WTC11 (cell line): ENCODE measurements around the gene PRUNE2. TPM values are rescaled to one million over a fixed set of nuclear protein-coding genes. Genes with fewer than 3 reads are reported as not detected.

Experiments used
- ATAC-seq: fragments of 200-7000 bp; cut with Tn5 transposase; 2 replicates; pipeline ENCODE4 v1.10.0; 2021; ENCODE audit warnings: mild to moderate bottlenecking, moderate library complexity
- CTCF ChIA-PET: fragments of 300-600 bp; sonication (Branson Sonifier 250); formaldehyde crosslinking; loops from one replicate; lab custom pipeline; 2021; ENCODE audit warnings: antibody characterized with exemption; lab: Charles Lee
- POLR2A ChIA-PET: fragments of 350-600 bp; sonication (Branson Sonifier 250); formaldehyde crosslinking; loops from one replicate; lab custom pipeline; 2021; ENCODE audit warnings: antibody characterized with exemption; lab: Charles Lee
- DNase-seq: peaks from one replicate; pipeline ENCODE4 v3.0.0; 2021; ENCODE audit warnings: low spot score
- H3K27ac Mint-ChIP-seq: 2 replicates; pipeline ENCODE4 v1.8.0; 2021; ENCODE audit warnings: mixed read lengths
- H3K27me3 Mint-ChIP-seq: 2 replicates; pipeline ENCODE4 v1.8.0; 2021; ENCODE audit warnings: low read depth, mild to moderate bottlenecking, moderate library complexity, mixed read lengths
- H3K36me3 Mint-ChIP-seq: 2 replicates; pipeline ENCODE4 v1.8.0; 2021; ENCODE audit warnings: mixed read lengths
- H3K4me1 Mint-ChIP-seq: 2 replicates; pipeline ENCODE4 v1.8.0; 2022; ENCODE audit warnings: mixed read lengths
- H3K4me3 Mint-ChIP-seq: 2 replicates; pipeline ENCODE4 v1.8.0; 2021; ENCODE audit warnings: mild to moderate bottlenecking, moderate library complexity, mixed read lengths
- H3K9me3 Mint-ChIP-seq: 2 replicates; pipeline ENCODE4 v1.8.0; 2021; ENCODE audit warnings: mixed read lengths
- AR ChIP-seq: fragments of 250-450 bp; sonication (Bioruptor Pico); IDR thresholded peaks from 2 replicates; pipeline ENCODE4 v1.9.0; 2021; ENCODE audit warnings: mild to moderate bottlenecking
- ATF3 ChIP-seq: sonication (generic); formaldehyde crosslinking; conservative IDR thresholded peaks from 2 replicates; pipeline ENCODE4 v1.8.1; 2022; ENCODE audit warnings: mild to moderate bottlenecking, missing genetic modification reagents
- CREB1 ChIP-seq: sonication (generic); formaldehyde crosslinking; IDR thresholded peaks from 2 replicates; pipeline ENCODE4 v1.8.0; 2023; ENCODE audit warnings: mild to moderate bottlenecking, missing genetic modification reagents
- E2F1 ChIP-seq: sonication (generic); formaldehyde crosslinking; IDR thresholded peaks from 2 replicates; pipeline ENCODE4 v1.8.0; 2022; ENCODE audit warnings: mild to moderate bottlenecking, missing genetic modification reagents
- FOXK1 ChIP-seq: sonication (generic); formaldehyde crosslinking; IDR thresholded peaks from 2 replicates; pipeline ENCODE4 v1.8.0; 2022; ENCODE audit warnings: mild to moderate bottlenecking, moderate library complexity, missing genetic modification reagents
- FOXP1 ChIP-seq: sonication (generic); formaldehyde crosslinking; IDR thresholded peaks from 2 replicates; pipeline ENCODE4 v1.8.0; 2022; ENCODE audit warnings: missing genetic modification reagents, mild to moderate bottlenecking, moderate library complexity, borderline replicate concordance
- FOXP4 ChIP-seq: sonication (generic); formaldehyde crosslinking; IDR thresholded peaks from 2 replicates; pipeline ENCODE4 v1.8.0; 2022; ENCODE audit warnings: mild to moderate bottlenecking, missing genetic modification reagents
- IRF1 ChIP-seq: sonication (generic); formaldehyde crosslinking; IDR thresholded peaks from 2 replicates; pipeline ENCODE4 v1.8.0; 2023; ENCODE audit warnings: missing genetic modification reagents
- PRDM15 ChIP-seq: sonication (generic); formaldehyde crosslinking; IDR thresholded peaks from 2 replicates; pipeline ENCODE4 v1.8.0; 2022; ENCODE audit warnings: missing genetic modification reagents
- PRRX2 ChIP-seq: fragments of 250-450 bp; sonication (Bioruptor Pico); IDR thresholded peaks from 2 replicates; pipeline ENCODE4 v1.8.0; 2021; ENCODE audit warnings: mild to moderate bottlenecking
- ZMAT4 ChIP-seq: fragments of 250-450 bp; sonication (Bioruptor Pico); IDR thresholded peaks from 2 replicates; pipeline ENCODE4 v1.9.0; 2021; ENCODE audit warnings: mild to moderate bottlenecking
- ZNF121 ChIP-seq: sonication (generic); formaldehyde crosslinking; IDR thresholded peaks from 2 replicates; pipeline ENCODE4 v1.8.0; 2023; ENCODE audit warnings: missing genetic modification reagents
- ZNF138 ChIP-seq: sonication (generic); formaldehyde crosslinking; conservative IDR thresholded peaks from 2 replicates; pipeline ENCODE4 v1.8.1; 2022; ENCODE audit warnings: mild to moderate bottlenecking, moderate library complexity, missing genetic modification reagents
- ZNF219 ChIP-seq: sonication (generic); formaldehyde crosslinking; IDR thresholded peaks from 2 replicates; pipeline ENCODE4 v1.8.0; 2023; ENCODE audit warnings: missing genetic modification reagents, mild to moderate bottlenecking, borderline replicate concordance
- ZNF416 ChIP-seq: fragments of 250-450 bp; sonication (Bioruptor Pico); IDR thresholded peaks from 2 replicates; pipeline ENCODE4 v1.9.0; 2021; ENCODE audit warnings: mild to moderate bottlenecking, inconsistent platforms
- ZNF671 ChIP-seq: fragments of 250-450 bp; sonication (Bioruptor Pico); IDR thresholded peaks from 2 replicates; pipeline ENCODE4 v1.8.0; 2021; ENCODE audit warnings: mild to moderate bottlenecking
- ZSCAN18 ChIP-seq: fragments of 250-450 bp; sonication (Bioruptor Pico); IDR thresholded peaks from 2 replicates; pipeline ENCODE4 v2.1.2; 2022; ENCODE audit warnings: mild to moderate bottlenecking, moderate library complexity
- total RNA-seq: library from RNA; stranded (reverse); gene quantifications from 3 replicates; pipeline ENCODE4 v1.2.3, GENCODE V29; 2021

PRUNE2 gene
- total RNA-seq, 1 experiment from 2014 or later = 13.1 TPM

- no peaks in the 10 kb centered on the region; the same call in 1 of the 2 replicates for H3K27me3 Mint-ChIP-seq
- no peak overlapping the region for H3K27ac Mint-ChIP-seq
- peaks cover 20% of the 10 kb centered on the region for H3K4me1 Mint-ChIP-seq
- H3K4me3 Mint-ChIP-seq = no peak overlapping the region
- ChIA-PET CTCF (no interaction called here), POLR2A (no interaction called here)
- ATAC-seq (no peak), DNase-seq (no peak)
- TF ChIP-seq ZNF416 (CRISPR knock-in tag) (no peak), AR (no peak), ZNF121 (CRISPR knock-in tag) (no peak), E2F1 (CRISPR knock-in tag) (no peak), ZNF219 (CRISPR knock-in tag) (no peak), CREB1 (CRISPR knock-in tag) (no peak)
- peaks cover 4% of the 10 kb centered on the region for H3K9me3 Mint-ChIP-seq
- peaks cover 2% of the 10 kb centered on the region for H3K36me3 Mint-ChIP-seq
These were observed 25.7 kb downstream of the PRUNE2 start for GRCh38 chr9:76880210-76880609.

- H3K36me3 Mint-ChIP-seq = peaks cover 2% of the 10 kb centered on the region
- H3K27me3 Mint-ChIP-seq = no peaks in the 10 kb centered on the region; the same call in 1 of the 2 replicates
- H3K27ac Mint-ChIP-seq = no peak overlapping the region
- TF ChIP-seq ZNF671 (CRISPR knock-in tag) = no peak
- no peak for TF ChIP-seq ATF3 (CRISPR knock-in tag)
- TF ChIP-seq PRDM15 (CRISPR knock-in tag) = no peak
- ChIA-PET CTCF (no interaction called here), POLR2A (no interaction called here)
- H3K4me1 Mint-ChIP-seq = peaks cover 29% of the 10 kb centered on the region
- H3K9me3 Mint-ChIP-seq = peaks cover 4% of the 10 kb centered on the region
- no peak for ATAC-seq
- H3K4me3 Mint-ChIP-seq = no peak overlapping the region
- DNase-seq = no peak
These were observed 27.0 kb downstream of the PRUNE2 start for GRCh38 chr9:76878933-76879332.

- no peak overlapping the region for H3K27ac Mint-ChIP-seq
- CTCF ChIA-PET = interaction anchor here (1.1 kb wide), 1 partner anchor 68 kb away, joined by 3 read pairs; no protein-coding TSS in a partner anchor
These were observed 28.0 kb downstream of the PRUNE2 start for GRCh38 chr9:76877961-76878360.

GRCh38 chr9:76876098-76876497 is 29.8 kb downstream of the PRUNE2 start:
- no peak for TF ChIP-seq FOXK1 (CRISPR knock-in tag)
- no peak for TF ChIP-seq ZNF138 (CRISPR knock-in tag)
- TF ChIP-seq ZMAT4 (CRISPR knock-in tag) = no peak
- no peak for TF ChIP-seq ZSCAN18
- TF ChIP-seq IRF1 (CRISPR knock-in tag) = no peak
- no peak for TF ChIP-seq FOXP4 (CRISPR knock-in tag)
- no peak for TF ChIP-seq PRRX2 (CRISPR knock-in tag)
- TF ChIP-seq, all 79 proteins: peak for 0
- ChIA-PET POLR2A (no interaction called here), CTCF (no interaction called here)
- no peak overlapping the region for H3K27ac Mint-ChIP-seq
- DNase-seq (no peak), ATAC-seq (no peak)
- no peak overlapping the region for H3K4me3 Mint-ChIP-seq
- no peaks in the 10 kb centered on the region; the same call in 1 of the 2 replicates for H3K27me3 Mint-ChIP-seq
- peaks cover 28% of the 10 kb centered on the region for H3K4me1 Mint-ChIP-seq
- no peaks in the 10 kb centered on the region for H3K36me3 Mint-ChIP-seq
- H3K9me3 Mint-ChIP-seq = no peaks in the 10 kb centered on the region

More at GRCh38 chr9:76877961-76878360, 28.0 kb downstream of the PRUNE2 start:
- Mint-ChIP-seq H3K4me1 (peaks cover 29% of the 10 kb centered on the region), H3K9me3 (peaks cover 4% of the 10 kb centered on the region), H3K36me3 (peaks cover 2% of the 10 kb centered on the region), H3K4me3 (no peak overlapping the region), H3K27me3 (no peaks in the 10 kb centered on the region; the same call in 1 of the 2 replicates)
- ATAC-seq (no peak), DNase-seq (no peak)
- TF ChIP-seq FOXP1 (CRISPR knock-in tag) = no peak
- POLR2A ChIA-PET = no interaction called here
